NCI-H510A (cell line): Measurements from ENCODE around the gene DIAPH3.

Experiments
- DNase-seq: peaks from one replicate; lab custom pipeline; 2025; lab: John Stamatoyannopoulos, UW

Gene DIAPH3

DNA sequence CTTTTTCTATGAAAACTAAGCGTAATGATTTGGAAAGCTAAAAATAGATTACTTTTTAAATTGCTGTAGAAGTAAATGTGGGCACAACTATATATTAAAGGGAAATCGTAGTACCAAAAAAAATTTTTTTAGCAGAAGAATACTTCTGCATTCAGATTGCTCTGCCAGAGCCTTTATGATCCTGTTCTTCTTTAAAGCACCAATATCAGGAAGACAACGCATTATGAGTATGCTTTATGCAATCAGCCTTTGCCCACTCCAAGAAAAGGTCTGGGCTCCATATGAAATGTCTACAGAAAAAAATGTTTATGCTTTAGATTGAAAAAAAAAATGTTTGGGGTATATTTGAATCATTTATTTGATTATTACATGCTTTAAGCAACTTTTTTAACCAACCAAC is 137.4 kb downstream of the DIAPH3 start:
- DNase-seq = no peak

DNA sequence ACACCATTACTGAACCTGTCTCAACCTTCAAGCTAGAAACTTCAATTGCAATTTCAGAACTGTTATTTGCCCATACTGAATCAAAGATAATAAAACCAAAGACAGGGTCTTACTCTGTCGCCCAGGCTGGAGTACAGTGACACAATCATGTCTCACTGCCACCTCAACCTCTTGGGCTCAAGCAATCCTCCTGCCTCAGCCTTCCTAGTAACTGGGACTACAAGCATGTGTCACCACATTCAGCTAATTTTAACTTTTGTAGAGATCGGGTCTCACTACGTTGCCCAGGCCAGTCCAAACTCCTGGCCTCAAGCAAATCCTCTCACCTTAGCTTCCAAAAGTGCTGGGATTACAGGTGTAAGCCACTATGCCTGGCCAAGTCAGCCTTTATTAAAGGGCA is 143.4 kb downstream of the DIAPH3 start:
- DNase-seq = no peak

DNA sequence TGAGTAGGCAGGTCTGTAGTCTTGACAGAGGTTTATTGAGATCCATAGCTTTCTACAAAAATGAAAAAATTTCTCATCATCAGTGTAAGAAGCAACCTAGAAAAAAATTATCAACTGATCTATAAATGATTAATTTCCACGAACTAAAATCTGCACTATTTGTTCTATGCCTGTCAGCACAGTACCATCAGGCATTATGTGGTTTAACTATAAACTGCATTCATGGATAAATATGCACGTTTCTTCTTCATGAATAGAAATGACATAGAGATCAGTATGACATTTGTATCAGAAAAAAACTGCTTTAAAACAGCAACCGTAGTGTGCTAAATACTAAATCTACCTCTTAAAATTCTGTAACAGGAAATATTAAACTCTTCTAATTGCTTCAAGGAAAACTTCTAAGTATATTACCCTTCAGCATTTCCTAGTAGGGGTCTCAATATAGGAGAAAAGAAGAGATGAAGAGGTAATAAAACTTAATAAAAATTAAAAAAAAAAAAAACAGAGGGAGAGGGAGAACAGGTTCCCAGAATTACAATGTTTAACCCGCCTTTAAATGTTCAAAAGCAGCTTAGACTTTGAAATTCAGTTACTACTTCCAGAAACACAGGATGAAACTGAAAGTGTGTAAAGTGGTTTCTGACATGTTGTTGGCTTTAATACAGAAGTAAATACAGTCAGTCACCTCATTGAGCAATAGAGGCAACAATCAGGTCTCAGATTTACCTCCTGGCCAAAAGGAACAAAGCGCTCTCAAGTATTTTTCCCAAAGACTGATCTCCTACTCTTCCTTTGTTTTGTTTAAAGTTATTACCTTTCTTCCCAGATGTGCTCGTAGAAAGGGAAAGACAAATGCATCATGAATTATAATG is 144.4 kb downstream of the DIAPH3 start:
- no peak for DNase-seq

DNA sequence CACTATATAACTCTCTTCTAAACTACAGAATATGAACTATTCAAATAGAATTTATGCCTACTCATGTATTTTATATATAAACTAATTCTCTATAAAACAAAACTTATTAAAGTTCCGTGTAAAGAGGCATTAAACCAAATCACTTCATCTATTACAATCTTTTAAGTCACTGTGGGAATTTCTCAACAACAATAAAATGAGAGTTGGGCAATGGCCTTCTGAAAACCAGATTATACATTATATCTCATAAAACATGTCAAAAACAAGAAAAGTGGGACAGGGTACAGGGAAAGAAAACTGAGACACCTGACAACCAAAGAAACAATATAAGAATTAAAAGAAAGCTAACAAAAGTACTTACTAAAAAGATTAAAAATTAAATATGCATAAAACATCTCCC is 145.2 kb downstream of the DIAPH3 start:
- DNase-seq = no peak

DNA sequence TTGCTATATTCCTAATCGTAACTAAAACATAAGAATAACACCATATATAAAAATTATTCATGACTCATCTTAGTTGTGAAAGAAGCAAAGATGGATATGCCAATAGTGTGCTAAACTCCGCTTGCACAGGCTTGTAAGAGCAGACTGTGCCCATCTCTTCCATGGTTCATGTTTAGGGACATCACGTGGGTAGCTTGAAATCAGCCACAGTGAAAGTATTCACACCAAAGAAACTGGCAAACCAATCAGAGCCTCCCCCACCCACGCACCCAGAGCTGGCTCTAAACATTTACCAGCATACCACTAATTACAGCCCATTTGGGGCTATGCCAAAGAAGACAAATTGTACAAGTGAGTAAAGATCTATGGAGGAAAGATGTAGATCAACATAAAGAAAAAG is 147.5 kb downstream of the DIAPH3 start:
- DNase-seq = no peak

DNA sequence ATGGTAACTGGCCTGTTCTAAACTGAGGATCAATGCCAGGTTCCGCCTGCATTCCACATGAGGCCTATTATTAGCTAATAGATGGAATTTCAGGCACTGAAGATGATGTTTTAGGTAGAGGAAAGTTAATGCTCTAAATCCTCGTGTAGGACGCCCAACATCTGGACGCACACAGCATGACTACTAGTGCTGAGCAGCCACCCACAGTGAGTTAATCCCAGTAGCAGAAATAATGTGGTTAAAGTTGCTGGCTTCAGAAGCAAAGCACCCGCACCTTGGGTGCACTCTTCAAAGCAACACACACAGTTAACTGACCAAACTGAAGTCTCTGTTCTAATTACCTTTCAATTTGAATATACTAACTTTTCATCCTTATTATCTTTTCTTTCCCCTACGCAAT is 150.6 kb downstream of the DIAPH3 start:
- DNase-seq = no peak

DNA sequence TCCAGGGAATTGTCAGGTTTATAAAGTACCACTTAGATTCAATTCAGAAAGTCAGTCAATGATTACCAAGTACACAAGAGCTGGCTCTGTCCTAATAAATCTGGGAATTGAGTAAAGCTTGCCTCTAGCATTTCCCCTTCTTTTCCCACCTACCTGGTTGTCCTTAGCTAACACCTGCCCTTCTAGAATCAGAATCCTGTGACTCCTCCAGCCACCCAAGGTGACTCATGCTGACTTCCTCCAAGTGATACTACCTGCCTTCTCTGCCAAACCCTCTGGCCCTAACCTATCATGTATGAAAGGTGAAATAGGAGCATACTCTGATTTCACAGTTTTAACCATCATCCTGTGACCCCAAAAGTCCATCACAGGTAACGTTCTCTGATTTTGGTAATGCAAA is 151.2 kb downstream of the DIAPH3 start:
- DNase-seq = no peak

DNA sequence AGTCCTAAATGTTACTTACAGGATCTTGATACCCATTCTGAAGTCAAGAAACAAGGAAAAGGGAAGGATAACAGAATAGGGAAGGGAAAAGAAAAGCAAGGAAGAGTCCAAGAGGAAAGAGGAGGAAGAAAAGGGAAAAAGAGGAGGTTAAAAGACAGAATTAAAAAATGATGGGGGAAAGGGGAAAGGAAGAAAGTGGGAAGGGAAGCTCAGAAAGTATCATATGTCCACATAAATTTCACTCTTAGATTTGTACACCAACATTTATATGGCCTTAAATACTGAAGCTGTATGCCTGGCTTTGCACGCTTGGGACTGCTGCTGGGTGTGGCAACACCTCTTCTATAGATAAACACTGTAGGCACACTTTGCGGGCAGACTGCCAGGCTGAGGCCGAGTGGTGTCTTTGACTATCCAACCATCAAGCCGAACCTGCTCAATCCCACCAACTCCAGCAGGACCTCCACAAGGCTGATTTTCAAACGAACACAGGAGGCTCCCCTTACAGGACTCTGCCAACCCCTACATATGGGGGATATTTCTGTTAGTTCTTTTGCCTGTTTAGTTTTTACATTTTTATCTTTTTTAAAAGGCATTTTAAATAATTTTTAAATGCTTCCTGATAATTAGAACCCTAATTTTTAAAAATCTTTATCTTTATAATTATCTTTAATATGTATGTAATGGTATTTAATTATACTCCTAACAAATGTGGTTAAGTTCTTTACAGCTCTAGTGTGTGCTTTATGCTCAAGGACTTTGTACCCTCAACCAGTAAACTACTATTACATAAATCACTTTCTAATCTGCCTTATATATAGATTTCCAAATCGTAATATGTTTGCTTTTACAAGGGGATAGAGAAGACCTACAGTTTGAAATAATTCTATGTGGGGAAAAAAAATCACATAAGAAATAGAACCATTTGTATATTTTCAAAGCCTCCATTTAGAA is 154.2 kb downstream of the DIAPH3 start:
- DNase-seq = peak; percentile 3

DNA sequence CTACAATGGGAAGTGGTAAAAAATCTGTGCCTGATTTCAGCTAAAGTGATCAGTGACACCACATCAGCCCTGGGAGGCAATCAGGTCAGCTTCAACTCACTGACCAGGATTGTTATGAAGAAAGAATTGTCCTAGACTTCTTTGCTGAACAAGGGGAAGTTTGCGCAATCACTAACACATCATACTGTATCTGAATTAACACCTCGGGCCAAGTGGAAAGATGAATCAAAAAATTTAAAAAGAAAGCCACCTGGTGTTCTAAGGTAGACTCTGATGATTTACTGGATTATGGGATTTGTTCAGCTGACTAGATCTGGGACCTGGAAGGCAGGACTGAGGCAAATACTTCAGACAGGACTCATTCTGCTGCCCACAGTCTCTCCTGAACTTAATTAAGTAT is 161.8 kb downstream of the DIAPH3 start:
- no peak for DNase-seq

DNA sequence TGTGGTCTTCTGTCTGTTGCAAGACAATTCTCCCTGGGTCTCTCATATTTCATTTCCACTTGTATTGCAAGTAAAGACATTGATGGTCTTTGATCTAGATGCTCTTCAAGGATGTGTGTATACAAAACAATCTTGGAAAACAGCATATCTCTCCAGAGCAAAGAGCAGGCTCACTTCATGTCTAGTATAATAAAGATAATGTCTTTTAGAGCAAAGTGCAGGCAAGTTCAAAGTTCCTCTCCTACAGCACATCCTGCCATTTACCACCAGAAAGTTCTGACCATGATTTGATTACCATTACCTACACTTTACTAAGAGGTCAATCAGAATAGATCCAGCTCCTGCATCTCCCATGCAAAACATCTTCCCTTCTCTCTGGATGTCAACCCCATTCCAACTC is 162.8 kb downstream of the DIAPH3 start:
- no peak for DNase-seq

DNA sequence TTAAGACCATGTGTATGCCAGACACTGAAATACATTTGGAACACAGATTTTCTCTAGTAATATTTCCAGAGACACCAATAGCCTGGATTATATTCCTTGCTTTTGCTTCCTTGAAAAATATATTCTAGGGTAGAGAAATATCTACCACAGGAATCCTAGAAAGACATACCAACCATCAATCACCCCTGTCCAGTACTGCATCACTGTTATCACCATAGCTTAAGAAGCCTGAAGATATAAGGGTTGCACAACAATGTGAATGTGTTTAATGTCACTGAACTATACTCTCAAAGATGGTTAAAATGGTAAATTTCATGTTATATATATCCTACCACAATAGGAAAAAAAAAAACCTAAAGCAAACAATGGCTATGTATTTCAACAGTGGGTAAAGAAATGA is 163.6 kb downstream of the DIAPH3 start:
- no peak for DNase-seq

DNA sequence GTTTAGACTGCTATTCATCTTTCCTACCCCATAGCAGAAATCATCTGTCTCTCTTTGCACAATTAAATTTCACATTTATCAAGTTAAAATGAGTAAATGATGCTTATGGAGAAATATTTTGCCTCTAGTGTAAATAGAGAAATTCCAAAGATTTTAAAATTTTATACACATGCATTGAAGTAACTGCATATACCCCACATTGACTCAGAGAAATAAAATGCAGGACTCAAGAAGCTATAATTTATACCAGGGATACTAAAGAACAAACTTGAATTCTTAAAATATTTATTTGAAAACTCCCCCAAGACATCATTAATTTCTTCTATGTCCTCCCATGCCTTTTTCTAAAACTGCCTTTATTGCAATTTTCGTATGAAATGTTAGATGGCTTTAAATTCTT is 165.8 kb downstream of the DIAPH3 start:
- no peak for DNase-seq

DNA sequence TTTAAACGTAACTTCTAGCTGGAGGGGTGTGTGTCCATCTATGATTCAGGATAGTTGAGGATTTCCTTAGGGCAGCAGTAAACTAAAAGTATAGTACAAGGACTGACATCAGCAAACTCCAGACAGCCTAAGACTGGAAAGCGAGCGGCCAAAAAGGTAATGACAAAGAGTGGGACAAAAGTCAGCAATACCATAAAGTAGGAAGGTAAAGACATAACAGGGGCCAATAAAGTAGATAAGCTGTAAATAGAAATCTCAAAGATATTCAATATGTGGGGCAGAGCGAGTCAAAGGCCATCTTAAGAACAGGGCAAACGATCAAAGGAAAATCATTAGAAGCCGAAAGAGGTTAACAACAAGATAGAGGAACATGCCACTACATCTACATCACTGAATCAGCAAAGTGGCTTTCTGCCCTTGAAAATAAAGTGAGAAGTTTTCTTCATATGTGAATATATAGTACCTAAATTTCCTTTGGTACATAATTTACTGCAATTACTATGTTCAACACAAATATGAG is 167.2 kb downstream of the DIAPH3 start:
- no peak for DNase-seq

DNA sequence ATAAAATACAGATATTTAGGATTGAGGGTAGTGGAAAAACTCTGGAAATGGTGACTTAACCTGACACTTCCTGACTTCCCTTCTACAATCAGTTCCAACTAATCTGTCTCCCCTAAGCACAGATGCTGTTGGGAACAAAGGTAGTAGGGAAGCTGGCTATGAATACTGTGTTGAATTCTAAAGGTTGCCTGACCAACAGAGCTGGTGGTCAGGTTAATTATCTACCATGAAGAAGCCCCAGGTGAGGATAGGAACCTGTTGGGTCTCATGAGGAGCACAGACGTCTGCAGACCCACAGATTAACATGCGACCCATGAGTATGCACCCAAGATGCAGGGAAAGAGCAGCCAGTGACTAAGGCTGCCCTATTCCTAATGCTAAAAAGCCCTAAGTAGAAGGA is 172.3 kb downstream of the DIAPH3 start:
- no peak for DNase-seq

DNA sequence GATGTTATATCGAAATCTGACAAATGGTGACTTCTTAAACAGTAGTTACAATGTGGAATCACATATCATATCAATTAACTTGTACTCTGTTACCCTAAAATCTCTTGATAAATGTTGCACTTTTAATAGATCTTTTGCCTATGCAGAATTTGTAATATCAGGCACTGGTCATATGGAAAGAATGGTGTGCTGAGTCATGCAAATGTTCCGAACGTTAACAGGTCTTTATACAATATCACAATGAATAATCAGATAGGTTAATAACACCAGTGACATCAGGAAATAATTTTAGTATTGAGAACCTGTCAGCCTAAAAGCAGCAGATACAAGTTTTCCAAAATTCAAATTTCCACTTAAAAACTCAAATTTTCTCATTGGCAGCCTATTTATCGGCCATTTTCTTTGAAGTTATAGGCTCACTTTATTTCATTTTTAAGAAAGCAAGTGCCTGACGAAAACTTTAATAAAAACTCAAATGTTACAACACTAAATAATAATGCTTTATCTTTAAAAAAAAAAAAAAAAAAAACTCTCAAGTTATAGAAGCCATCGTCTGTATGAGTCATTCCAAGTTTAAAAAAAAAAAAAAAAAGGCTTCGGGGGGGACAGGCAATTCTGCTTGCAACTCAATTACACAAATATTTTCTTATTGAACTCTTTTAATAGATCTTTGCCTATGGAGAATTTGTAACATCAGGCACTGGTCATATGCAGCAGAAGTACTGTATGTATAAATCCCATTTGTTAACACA is 180.9 kb downstream of the DIAPH3 start:
- no peak for DNase-seq

DNA sequence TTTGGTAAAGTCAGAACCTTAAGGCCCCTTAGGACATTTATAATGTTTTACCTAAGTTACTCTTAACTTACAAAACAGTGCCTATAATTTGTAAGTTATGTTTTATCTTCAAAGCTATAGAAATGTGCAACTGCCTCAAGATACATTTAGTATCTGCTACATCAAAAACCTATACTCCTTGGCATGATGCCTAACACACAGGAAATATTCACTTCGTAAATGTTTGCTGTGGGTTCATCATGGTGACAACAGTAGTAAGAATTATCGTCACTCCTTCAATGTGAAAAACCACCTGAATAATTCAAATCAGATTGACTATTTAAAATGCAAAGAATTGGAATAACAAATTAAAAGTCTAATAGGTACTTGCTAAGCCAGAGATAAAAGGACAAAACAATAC is 184.1 kb downstream of the DIAPH3 start:
- no peak for DNase-seq

DNA sequence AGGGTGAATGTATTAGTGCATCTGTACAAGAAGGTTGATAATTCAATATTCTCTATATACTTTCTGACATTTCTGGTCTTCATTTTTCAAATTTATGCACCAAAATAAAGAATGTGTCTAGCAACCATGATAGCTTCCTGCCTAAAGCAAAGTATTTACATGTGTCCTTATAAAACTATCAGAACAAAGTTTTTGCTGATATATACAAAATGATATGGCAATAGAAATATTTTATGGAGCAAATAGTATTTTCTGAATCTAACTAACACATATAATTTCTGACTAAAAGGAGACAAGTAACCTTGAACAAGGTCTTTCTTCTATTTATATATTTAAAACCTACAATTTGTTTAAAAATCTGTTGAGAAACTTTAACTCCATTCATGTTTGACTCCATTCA is 184.9 kb downstream of the DIAPH3 start:
- DNase-seq = no peak

DNA sequence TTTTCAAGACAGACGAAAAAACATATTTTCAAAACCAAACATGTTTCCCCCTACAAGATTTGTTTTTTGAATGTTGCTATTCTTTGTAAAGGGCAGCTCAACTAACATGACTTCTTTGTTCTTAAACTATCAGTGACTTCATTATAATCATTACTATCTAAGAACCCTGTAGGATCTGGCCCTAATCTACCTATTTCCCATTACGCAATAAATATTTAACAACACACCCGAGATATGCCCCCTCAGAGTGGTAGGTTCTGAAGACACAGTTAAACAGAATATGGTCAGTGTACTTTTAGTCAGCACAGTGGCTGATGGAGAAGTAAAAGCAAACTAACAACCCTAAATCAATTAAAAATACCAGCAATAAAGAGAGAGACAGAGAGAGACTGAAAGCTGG is 186.9 kb downstream of the DIAPH3 start:
- no peak for DNase-seq

DNA sequence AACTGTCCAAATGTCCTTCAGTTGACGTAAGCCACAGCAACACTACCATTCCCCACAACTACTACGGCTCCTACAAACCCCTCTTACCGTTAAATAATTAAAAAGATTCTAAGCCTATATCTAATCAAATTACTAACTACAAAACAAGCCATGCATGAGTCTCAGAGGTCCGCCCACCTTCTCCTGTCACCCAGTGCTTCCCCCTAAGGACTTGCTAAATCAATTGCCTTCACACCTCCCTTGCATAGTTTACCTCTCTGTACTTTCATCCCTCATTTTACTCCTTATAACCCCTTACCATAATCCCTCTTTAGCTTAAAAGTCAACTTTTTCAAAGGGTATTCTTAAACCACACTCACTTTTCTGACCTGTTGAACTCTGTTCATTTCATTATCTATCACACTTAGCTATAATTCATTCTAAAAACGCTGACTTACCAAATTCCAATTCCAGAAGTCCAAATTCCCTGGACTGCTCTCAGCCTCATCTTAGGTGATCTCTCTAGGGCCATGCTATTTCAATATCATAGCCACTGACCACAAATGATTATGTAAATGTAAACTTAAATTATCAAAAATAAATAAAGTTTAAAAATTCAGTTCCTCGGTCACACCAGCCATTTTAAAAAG is 187.8 kb downstream of the DIAPH3 start:
- DNase-seq = no peak

DNA sequence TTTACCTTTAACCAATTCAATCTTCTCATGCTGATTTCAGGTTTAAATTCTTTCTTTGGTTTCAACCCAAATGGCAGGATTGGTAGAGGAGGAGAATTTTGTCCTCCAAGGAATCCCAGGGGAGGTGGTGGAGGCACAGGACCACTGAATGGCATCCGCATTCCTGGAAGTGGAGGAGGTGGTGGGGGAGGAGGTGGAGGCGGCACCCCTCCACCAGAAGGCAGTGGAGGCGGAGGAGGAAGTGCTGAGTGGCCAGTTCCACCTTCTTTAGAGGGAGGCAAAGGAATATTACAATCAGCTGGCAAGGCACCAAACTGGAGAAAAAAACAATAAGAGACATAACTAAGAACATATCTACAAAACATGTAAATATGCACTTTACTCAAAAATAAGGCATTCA is 192.9 kb downstream of the DIAPH3 start:
- DNase-seq = no peak

DNA sequence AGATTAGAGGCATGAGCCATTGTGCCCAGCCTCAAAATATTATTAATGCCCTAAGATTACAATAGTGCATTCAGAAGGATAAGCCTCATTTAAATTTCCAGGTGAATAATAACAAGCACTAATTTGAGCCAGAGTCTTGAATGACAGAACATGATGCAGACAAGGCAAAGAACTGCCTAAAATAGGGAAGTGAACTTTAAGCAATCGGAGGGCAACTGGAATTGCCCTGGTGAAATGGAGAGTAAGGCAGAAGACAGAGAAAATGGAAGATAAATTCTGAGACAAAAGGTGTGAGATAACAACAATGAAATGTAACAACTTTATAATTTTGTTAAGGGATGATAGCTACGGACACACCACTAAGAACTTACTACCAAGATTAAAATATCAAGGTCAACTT is 199.9 kb downstream of the DIAPH3 start:
- DNase-seq = no peak

DNA sequence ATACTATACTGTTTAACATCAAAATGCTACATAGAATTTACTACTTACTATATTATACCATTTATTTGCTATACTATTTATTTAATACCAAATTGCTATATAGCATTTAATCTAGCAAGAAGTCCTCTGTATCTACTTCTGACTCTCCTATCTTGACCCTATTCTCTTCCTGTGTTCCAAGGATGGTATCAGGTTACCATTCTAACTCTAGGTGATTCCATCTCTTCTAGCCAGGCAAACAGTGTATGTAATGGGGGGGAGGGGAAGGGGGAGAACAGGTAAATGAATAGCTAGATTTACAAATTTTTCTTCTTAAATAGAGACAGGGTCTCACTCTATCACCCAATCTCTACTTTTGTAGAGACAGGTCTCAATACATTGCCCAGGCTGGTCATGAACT is 200.3 kb downstream of the DIAPH3 start:
- DNase-seq = no peak
